Thoracic aorta (tissue), 2 donors: ENCODE measurements around the gene FIG4. TPM values are rescaled to one million over a fixed set of nuclear protein-coding genes. Genes with fewer than 3 reads are reported as not detected.

Source experiments
- ATAC-seq: fragments of 150-250 bp; one replicate; pipeline ENCODE4 v1.8.0; 2017; ENCODE audit warnings: low read depth; ENCODE audit not compliant: insufficient number of reproducible peaks, low FRiP score
- DNase-seq: peaks from one replicate; pipeline ENCODE4 v3.0.0-alpha.2; 2020; ENCODE audit warnings: low spot score
- H3K27ac ChIP-seq, 2 donors: fragments of 200-600 bp; sonication (generic); 1 replicate in 1 of 2; 2 replicates in 1 of 2; pipeline ENCODE4 v1.5.1; 2016; ENCODE audit warnings: mild to moderate bottlenecking in 2 of 2, moderate library complexity in 2 of 2
- H3K27me3 ChIP-seq: fragments of 200-600 bp; sonication (generic); replicated peaks from 2 replicates; pipeline ENCODE4 v1.6.0; 2016; ENCODE audit warnings: mild to moderate bottlenecking; ENCODE audit not compliant: insufficient read depth
- H3K36me3 ChIP-seq: fragments of 200-600 bp; sonication (generic); one replicate; pipeline ENCODE4 v1.5.1; 2016
- H3K4me1 ChIP-seq, 2 donors: fragments of 200-600 bp; sonication (generic); 1 replicate in 1 of 2; 2 replicates in 1 of 2; pipeline versions ENCODE4 v1.5.1 to v1.6.0; 2016; ENCODE audit warnings: low read depth in 2 of 2, mild to moderate bottlenecking in 1 of 2; ENCODE audit not compliant: control insufficient read depth in 1 of 2
- H3K4me3 ChIP-seq: fragments of 200-600 bp; sonication (generic); 2 replicates; pipeline ENCODE4 v1.5.1; 2016; ENCODE audit warnings: mild to moderate bottlenecking
- H3K9me3 ChIP-seq: fragments of 200-600 bp; sonication (generic); 2 replicates; pipeline ENCODE4 v1.5.1; 2016
- CTCF ChIP-seq: fragments of 200-600 bp; sonication (generic); IDR thresholded peaks from one replicate; pipeline ENCODE4 v1.5.1; 2019; ENCODE audit warnings: antibody characterized with exemption
- total RNA-seq, 2 donors: library from RNA; depleted of rRNA; stranded (reverse); fragments of >200 nt; gene quantifications; one replicate each; pipeline versions ENCODE4 v1.1.0 to v1.2.3, GENCODE V29; 2016

FIG4 gene
- total RNA-seq, 2 donors from 2014 or later, result 12.9 to 49.5 TPM

GRCh38 chr6:109690373-109690736 lies 741 bp upstream of the FIG4 start:
- Histone ChIP-seq H3K4me1 (peaks cover 5 to 34% of the 10 kb centered on the region in 2 donors), H3K36me3 (no peaks in the 10 kb centered on the region), H3K27ac (peak overlapping the region; percentile 85 to 92), H3K4me3 (peak overlapping the region; percentile 99), H3K9me3 (no peaks in the 10 kb centered on the region), H3K27me3 (no peaks in the 10 kb centered on the region)
- DNase-seq (no peak), ATAC-seq (no peak)
- no peak for TF ChIP-seq CTCF

GRCh38 chr6:109693111-109693510 lies 2.0 kb downstream of the FIG4 start:
- no peak for TF ChIP-seq CTCF
- Histone ChIP-seq H3K4me1 (peaks cover 5 to 37% of the 10 kb centered on the region in 2 donors), H3K9me3 (no peaks in the 10 kb centered on the region), H3K27ac (no peak overlapping the region), H3K36me3 (no peaks in the 10 kb centered on the region), H3K4me3 (no peak overlapping the region), H3K27me3 (no peaks in the 10 kb centered on the region)
- ATAC-seq, result no peak
- DNase-seq, result no peak

GRCh38 chr6:109695468-109695867 lies 4.4 kb downstream of the FIG4 start:
- Histone ChIP-seq H3K4me3 (no peak overlapping the region), H3K9me3 (no peaks in the 10 kb centered on the region), H3K4me1 (peaks cover 5 to 29% of the 10 kb centered on the region in 2 donors), H3K27ac (no peak overlapping the region), H3K27me3 (no peaks in the 10 kb centered on the region), H3K36me3 (no peaks in the 10 kb centered on the region)
- no peak for ATAC-seq
- DNase-seq, result no peak
- TF ChIP-seq CTCF, result no peak

GRCh38 chr6:109696355-109696754 lies 5.3 kb downstream of the FIG4 start:
- no peak for DNase-seq
- H3K27me3 ChIP-seq, result no peaks in the 10 kb centered on the region
- no peak for ATAC-seq
- TF ChIP-seq CTCF, result no peak
- H3K9me3 ChIP-seq, result no peaks in the 10 kb centered on the region
- no peak overlapping the region for H3K4me3 ChIP-seq
- H3K4me1 ChIP-seq, result peaks cover 5 to 29% of the 10 kb centered on the region in 2 donors
- no peak overlapping the region for H3K27ac ChIP-seq
- H3K36me3 ChIP-seq, result no peaks in the 10 kb centered on the region

GRCh38 chr6:109701221-109701620 lies 10.1 kb downstream of the FIG4 start:
- no peak overlapping the region for H3K4me3 ChIP-seq
- no peaks in the 10 kb centered on the region for H3K36me3 ChIP-seq
- peaks cover 6 to 8% of the 10 kb centered on the region in 2 donors for H3K4me1 ChIP-seq
- DNase-seq (no peak), ATAC-seq (no peak)
- no peaks in the 10 kb centered on the region for H3K27me3 ChIP-seq
- H3K9me3 ChIP-seq, result no peaks in the 10 kb centered on the region
- TF ChIP-seq CTCF, result no peak
- H3K27ac ChIP-seq, result no peak overlapping the region
